GM12865 (cell line): Measurements from ENCODE around the gene TBC1D22A.

Experiments used
- DNase-seq: peaks from one replicate; pipeline ENCODE4 v3.0.0; 2010; ENCODE audit warnings: low read depth
- H3K4me3 ChIP-seq: 2 replicates; pipeline ENCODE4 v1.5.1; 2011; ENCODE audit warnings: mild to moderate bottlenecking, low read depth, low read length, control low read depth
- TF ChIP-seq, protein P1 (sequence below): IDR thresholded peaks from 2 replicates; pipeline ENCODE4 v1.5.1; 2011; ENCODE audit warnings: low read length, control low read depth, low read depth, inconsistent platforms; ENCODE audit not compliant: insufficient read depth; ENCODE audit errors: missing control alignments

The TBC1D22A gene

DNA sequence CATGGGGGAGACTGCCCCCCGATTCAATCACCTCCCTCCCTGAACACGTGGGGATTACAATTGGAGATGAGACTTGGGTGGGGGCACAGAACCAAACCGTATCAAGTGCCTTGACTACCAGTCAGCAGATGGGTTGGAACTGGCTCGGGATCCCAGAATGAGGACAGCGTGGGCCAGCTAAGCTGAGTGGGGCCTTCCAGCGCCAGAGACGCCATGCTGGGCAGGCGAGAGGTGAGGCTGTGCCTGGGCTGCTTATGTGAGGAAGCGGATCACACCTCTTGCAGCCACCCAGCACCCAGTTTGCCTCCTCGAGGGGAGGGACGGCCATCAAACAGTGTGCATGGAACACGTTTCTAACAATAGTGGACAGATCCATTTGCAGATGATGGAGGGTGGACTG is 195.1 kb downstream of the TBC1D22A start:
- H3K4me3 ChIP-seq = no peak overlapping the region
- TF ChIP-seq, protein P1, sequence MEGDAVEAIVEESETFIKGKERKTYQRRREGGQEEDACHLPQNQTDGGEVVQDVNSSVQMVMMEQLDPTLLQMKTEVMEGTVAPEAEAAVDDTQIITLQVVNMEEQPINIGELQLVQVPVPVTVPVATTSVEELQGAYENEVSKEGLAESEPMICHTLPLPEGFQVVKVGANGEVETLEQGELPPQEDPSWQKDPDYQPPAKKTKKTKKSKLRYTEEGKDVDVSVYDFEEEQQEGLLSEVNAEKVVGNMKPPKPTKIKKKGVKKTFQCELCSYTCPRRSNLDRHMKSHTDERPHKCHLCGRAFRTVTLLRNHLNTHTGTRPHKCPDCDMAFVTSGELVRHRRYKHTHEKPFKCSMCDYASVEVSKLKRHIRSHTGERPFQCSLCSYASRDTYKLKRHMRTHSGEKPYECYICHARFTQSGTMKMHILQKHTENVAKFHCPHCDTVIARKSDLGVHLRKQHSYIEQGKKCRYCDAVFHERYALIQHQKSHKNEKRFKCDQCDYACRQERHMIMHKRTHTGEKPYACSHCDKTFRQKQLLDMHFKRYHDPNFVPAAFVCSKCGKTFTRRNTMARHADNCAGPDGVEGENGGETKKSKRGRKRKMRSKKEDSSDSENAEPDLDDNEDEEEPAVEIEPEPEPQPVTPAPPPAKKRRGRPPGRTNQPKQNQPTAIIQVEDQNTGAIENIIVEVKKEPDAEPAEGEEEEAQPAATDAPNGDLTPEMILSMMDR = no peak
- DNase-seq = no peak

GRCh38 chr22:46958191-46958590 is 195.7 kb downstream of the TBC1D22A start:
- H3K4me3 ChIP-seq = no peak overlapping the region
- no peak for DNase-seq
- TF ChIP-seq, protein P1 = no peak

DNA sequence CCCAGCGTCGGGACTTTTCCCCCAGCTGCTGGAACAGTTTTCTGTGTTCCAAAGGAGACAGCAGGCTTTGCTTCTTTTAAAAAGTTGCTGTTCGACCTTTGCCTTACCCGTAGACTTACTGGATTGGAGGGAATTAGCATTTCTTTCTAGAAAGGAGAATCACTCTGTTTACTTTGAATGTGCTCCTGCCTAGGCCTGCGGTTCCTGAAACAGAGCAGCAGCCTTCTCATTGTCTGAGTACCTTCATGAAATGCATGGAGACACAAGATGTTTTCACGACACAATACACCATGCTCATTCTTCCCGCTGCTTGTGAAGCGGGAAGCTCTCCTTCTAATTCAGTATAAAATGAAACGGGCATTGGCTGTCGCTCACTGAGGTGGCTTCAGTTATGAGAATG is 196.2 kb downstream of the TBC1D22A start:
- TF ChIP-seq, protein P1 = no peak
- no peak for DNase-seq
- H3K4me3 ChIP-seq = no peak overlapping the region

- TF ChIP-seq, protein P1 = no peak
- DNase-seq = no peak
- no peak overlapping the region for H3K4me3 ChIP-seq
Measured at GRCh38 chr22:46959369-46959768, 196.9 kb downstream of the TBC1D22A start.

DNA sequence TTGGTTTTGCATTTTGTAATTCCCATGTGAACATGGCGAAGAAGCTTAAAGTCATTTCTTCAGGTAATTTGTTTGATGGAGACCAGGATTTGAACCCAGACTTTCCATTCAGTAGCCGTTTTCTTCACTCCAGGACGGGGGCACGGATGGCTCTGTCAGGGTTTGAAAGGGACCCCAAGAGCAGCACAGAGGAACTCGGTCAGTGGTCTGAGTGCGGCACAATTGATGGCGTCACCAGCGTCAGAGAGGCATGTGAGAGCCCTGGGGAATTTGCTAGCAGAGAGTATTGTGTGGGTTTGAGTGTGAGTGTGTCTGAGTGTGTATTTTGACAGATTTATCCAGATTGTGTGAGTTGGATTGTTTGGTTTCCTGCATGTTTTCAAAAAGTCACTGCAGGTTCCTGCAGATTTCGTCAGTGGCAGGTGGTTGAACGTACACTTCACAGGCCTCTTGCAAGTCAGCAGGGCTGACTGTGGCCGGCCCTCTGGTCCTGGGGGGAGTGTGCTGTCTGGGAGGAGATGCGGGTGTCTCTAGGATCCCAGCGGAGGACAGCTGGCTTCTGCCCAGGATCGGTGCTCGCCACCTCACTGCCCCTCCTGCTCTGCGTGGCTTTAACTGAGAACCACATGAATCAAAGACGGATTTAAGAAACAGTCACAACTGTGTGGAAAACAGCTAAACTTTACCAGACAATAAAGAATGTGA is 199.3 kb downstream of the TBC1D22A start:
- TF ChIP-seq, protein P1 = no peak
- H3K4me3 ChIP-seq = no peak overlapping the region
- no peak for DNase-seq

DNA sequence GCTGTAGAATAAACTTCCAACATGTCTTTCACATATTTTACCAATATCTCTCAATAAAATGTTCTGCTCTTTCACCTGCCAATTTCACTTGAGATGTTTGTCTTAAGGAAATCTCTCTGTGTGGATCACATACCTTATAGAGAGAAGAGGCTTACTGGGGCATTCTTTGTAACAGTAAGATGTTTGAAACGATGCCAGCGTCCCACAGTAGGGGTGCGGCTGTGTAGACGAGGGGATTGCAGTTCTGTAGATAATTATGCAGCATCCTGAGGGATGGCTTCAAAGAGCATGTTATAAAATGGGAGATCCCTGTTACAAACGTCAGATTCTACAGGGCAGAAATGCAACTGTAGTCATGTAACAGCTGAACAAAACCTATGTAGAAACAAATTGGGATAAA is 200.0 kb downstream of the TBC1D22A start:
- DNase-seq = no peak
- no peak overlapping the region for H3K4me3 ChIP-seq
- TF ChIP-seq, protein P1 = no peak
